Endothelial cell (in vitro differentiated cells): ENCODE measurements around the gene CC2D2B. TPM values are rescaled to one million over a fixed set of nuclear protein-coding genes. Genes with fewer than 3 reads are reported as not detected.

Source experiments
- DNase-seq: peaks from one replicate; pipeline ENCODE4 v3.0.0; 2021; ENCODE audit warnings: low spot score
- H3K27ac Mint-ChIP-seq: one replicate; pipeline ENCODE4 v1.8.0; 2021; ENCODE audit warnings: mixed read lengths, inconsistent platforms; ENCODE audit not compliant: unreplicated experiment
- H3K27me3 Mint-ChIP-seq: one replicate; pipeline ENCODE4 v1.8.0; 2021; ENCODE audit warnings: mild to moderate bottlenecking, moderate library complexity, mixed read lengths, inconsistent platforms; ENCODE audit not compliant: unreplicated experiment
- H3K36me3 Mint-ChIP-seq: one replicate; pipeline ENCODE4 v1.8.0; 2021; ENCODE audit warnings: mild to moderate bottlenecking, low read depth, mixed read lengths, inconsistent platforms; ENCODE audit not compliant: unreplicated experiment
- H3K4me1 Mint-ChIP-seq: one replicate; pipeline ENCODE4 v1.8.0; 2021; ENCODE audit warnings: mild to moderate bottlenecking, mixed read lengths, inconsistent platforms; ENCODE audit not compliant: unreplicated experiment
- H3K4me3 Mint-ChIP-seq: one replicate; pipeline ENCODE4 v1.8.0; 2021; ENCODE audit warnings: mild to moderate bottlenecking, mixed read lengths, inconsistent platforms; ENCODE audit not compliant: unreplicated experiment
- H3K9me3 Mint-ChIP-seq: one replicate; pipeline ENCODE4 v1.8.0; 2021; ENCODE audit warnings: mixed read lengths, inconsistent platforms; ENCODE audit not compliant: unreplicated experiment
- microRNA-seq: library from miRNA; unstranded; fragments of <30 nt; microRNA quantifications from one replicate; pipeline ENCODE4, GENCODE V29; 2020; ENCODE audit not compliant: unreplicated experiment
- total RNA-seq: library from RNA; stranded (reverse); fragmentation: NEBNext Ultra II Directional; extraction: Animal tissue kit (Norgen Biotek cat#: 25700); gene quantifications from one replicate; pipeline ENCODE4 v1.2.1, GENCODE V29; 2021; ENCODE audit not compliant: unreplicated experiment
- TF ChIP-seq, protein P1 (sequence below): fragments of 200-600 bp; sonication (generic); IDR thresholded peaks from one replicate; pipeline ENCODE4 v1.5.0; 2021; ENCODE audit warnings: antibody characterized with exemption; ENCODE audit not compliant: unreplicated experiment

Gene CC2D2B
- total RNA-seq, 1 donor from 2014 or later = 2.1 TPM

DNA sequence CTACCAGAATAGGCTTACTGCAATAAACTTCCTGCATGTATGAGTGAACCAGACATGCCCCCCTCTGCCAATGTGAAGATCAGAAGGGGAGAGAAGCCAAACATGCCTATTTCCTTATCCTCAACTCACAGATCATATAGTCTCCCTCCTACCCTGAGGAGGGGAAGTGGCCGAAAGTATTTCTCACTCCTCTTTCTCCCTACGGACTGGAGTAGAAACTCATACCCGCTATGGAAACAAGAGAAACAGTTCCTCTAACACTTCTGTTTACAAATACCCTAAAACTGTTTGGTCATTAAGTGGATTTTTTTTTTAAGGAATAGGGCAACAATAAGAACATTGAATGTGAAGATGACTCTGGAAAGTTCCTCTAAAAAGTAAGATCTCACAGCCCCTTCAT is 167.0 kb downstream of the CC2D2B start:
- H3K27me3 Mint-ChIP-seq = peaks cover 2% of the 10 kb centered on the region
- TF ChIP-seq, protein P1, sequence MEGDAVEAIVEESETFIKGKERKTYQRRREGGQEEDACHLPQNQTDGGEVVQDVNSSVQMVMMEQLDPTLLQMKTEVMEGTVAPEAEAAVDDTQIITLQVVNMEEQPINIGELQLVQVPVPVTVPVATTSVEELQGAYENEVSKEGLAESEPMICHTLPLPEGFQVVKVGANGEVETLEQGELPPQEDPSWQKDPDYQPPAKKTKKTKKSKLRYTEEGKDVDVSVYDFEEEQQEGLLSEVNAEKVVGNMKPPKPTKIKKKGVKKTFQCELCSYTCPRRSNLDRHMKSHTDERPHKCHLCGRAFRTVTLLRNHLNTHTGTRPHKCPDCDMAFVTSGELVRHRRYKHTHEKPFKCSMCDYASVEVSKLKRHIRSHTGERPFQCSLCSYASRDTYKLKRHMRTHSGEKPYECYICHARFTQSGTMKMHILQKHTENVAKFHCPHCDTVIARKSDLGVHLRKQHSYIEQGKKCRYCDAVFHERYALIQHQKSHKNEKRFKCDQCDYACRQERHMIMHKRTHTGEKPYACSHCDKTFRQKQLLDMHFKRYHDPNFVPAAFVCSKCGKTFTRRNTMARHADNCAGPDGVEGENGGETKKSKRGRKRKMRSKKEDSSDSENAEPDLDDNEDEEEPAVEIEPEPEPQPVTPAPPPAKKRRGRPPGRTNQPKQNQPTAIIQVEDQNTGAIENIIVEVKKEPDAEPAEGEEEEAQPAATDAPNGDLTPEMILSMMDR = no peak
- DNase-seq = no peak
- H3K9me3 Mint-ChIP-seq = no peaks in the 10 kb centered on the region
- no peak overlapping the region for H3K27ac Mint-ChIP-seq
- H3K4me3 Mint-ChIP-seq = no peak overlapping the region
- no peaks in the 10 kb centered on the region for H3K36me3 Mint-ChIP-seq
- H3K4me1 Mint-ChIP-seq = peaks cover 39% of the 10 kb centered on the region

DNA sequence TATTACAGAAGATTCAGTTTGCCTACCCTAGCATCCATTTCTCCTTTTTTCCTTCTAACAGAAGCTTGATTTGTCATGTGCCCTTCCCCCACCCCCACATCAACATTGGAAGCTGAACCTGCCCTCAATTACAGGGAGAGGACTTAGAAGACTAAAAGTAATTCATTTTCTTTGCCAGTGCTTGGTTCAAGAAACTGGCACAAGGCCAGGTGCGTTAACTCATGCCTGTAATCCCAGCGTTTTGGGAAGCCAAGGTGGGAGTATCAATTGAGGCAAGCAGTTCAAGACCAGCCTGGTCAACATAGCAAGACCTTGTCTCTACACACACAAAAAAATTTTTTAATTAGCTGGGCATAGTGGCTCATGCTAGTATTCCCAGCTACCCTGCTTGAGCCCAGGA is 168.2 kb downstream of the CC2D2B start:
- H3K4me3 Mint-ChIP-seq = no peak overlapping the region
- peaks cover 2% of the 10 kb centered on the region for H3K27me3 Mint-ChIP-seq
- no peaks in the 10 kb centered on the region for H3K36me3 Mint-ChIP-seq
- no peaks in the 10 kb centered on the region for H3K9me3 Mint-ChIP-seq
- no peak overlapping the region for H3K27ac Mint-ChIP-seq
- peaks cover 39% of the 10 kb centered on the region for H3K4me1 Mint-ChIP-seq
- no peak for DNase-seq
- TF ChIP-seq, protein P1 = no peak

DNA sequence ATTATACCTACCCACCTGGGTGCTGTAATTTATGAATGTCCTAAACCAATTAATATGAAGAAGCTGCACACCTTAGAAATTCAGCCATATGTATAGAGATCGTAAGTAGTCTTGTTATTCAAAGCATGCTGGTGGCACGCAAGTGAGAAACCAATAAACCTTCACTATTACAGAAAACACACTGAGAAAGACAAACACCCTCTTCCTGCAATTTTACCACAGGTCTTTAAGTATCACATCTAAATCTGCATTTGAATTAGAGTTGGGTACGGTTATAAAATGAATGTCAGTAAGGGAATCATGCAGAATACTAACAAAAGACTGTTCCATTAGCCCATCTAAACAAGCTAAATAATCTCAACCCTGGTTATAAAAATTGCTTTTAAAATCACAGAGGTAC is 169.4 kb downstream of the CC2D2B start:
- H3K27me3 Mint-ChIP-seq = peaks cover 2% of the 10 kb centered on the region
- peaks cover 31% of the 10 kb centered on the region for H3K4me1 Mint-ChIP-seq
- no peak for DNase-seq
- no peaks in the 10 kb centered on the region for H3K9me3 Mint-ChIP-seq
- H3K36me3 Mint-ChIP-seq = no peaks in the 10 kb centered on the region
- no peak overlapping the region for H3K27ac Mint-ChIP-seq
- TF ChIP-seq, protein P1 = no peak
- H3K4me3 Mint-ChIP-seq = no peak overlapping the region

DNA sequence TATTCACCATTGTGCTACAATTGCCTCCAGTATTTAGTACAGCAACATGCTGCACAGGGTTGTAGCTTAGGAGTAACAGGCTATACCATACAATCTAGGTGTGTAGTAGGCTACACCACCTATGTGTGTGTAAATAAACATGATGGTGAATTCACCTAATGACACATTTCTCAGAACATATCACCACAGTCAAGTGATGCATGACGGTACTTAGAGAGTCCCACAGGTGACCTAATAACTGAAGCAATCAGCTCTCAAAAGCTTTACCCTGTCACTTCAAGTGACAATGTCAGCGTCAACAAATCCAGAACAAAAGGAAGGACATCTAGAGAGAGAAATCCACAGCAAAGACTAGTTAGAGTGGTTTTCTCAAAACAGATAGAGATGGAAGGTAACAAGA is 174.4 kb downstream of the CC2D2B start:
- Mint-ChIP-seq H3K9me3 (no peaks in the 10 kb centered on the region), H3K27ac (no peak overlapping the region), H3K4me3 (no peak overlapping the region), H3K36me3 (no peaks in the 10 kb centered on the region), H3K27me3 (no peaks in the 10 kb centered on the region), H3K4me1 (no peaks in the 10 kb centered on the region)
- TF ChIP-seq, protein P1 = no peak
- no peak for DNase-seq

Small RNA genes lying within 50 kb of the gene (microRNA-seq; reads per million reads assigned to microRNA genes)
- gene MIR3157 = 22.5 reads per million, percentile 68 among the genes with 10 or more reads in this experiment

Other genes with a start within 250 kb of the CC2D2B start
- 54.3 TPM for gene TCTN3, start 214.0 kb upstream of the CC2D2B start, total RNA-seq
- 102 TPM for gene ENTPD1, start 151.8 kb upstream of the CC2D2B start, total RNA-seq
- 67.1 TPM for gene CCNJ, start 135.6 kb downstream of the CC2D2B start, total RNA-seq
- gene ZNF518A, start 222.3 kb downstream of the CC2D2B start, total RNA-seq = 47.8 TPM